GM18861 (cell line): ENCODE data around the gene TMEM181.
"Not testable (repeated sequence)": the region's sequence is repeated elsewhere in the genome, so short reads cannot be mapped to it uniquely, and the experiment has no call there.

Experiments used
- ATAC-seq: cut with Tn5 transposase; IDR thresholded peaks from one replicate; pipeline ENCODE4 v1.9.1; 2021; ENCODE audit not compliant: unreplicated experiment

The TMEM181 gene

DNA sequence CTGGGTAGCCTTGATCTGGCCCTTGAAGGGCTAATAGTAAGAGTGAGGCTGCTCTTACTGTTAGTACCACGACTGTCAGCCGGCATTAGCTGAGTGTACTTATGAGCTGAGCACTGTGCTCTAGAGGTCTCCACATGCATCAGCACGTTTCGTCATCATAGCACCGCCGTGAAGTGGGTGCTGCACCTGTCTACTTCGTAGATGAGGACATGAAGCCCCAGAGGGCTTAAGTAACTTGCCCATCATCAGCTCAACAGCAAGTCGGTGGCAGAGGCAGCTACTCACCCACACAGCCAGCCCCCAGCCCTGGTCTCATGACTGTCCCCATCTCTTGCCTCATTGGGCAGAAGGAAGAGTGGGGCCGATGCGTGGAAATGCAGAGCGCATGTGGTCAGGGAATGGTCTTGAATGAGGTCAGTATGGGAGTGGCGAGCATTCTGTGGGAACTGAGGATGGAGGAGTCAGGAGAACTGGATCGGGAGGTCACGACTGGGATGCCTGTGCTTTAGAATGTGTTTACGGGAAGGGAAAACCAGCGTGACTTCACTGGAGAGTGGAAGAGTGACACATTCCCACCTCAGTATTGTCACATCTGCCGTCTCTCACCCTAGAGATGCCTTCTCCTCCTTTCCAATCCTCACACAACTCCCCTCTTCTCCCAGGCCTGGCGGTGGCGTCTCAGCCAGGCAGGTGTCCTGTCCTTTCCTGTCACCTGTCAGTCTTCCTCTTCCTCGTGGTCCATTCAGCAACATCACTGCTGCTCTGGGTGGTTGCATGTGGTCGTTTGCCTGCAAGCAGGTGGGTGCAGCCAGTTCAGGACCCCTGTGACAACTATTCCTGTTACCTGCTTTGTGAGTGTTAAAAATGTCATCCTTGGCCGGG lies 95.9 kb downstream of the TMEM181 start:
- ATAC-seq: no peak

DNA sequence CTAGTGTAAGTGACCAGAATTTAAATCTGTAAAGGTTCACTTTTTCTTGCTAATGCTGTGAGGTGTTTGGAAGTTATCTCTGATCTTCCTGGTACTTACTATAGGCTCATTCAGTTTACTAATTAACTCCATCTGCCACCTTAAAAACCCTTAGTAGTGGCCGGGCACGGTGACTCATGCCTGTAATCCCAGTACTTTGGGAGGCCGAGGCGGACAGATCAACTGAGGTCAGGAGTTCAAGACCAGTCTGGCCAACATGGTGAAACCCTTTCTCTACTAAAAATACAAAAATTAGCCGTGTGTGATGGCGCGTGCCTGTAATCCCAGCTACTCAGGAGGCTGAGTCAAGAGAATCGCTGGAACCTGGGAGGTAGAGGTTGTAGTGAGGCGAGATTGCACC lies 97.1 kb downstream of the TMEM181 start:
- not testable (repeated sequence) for ATAC-seq

DNA sequence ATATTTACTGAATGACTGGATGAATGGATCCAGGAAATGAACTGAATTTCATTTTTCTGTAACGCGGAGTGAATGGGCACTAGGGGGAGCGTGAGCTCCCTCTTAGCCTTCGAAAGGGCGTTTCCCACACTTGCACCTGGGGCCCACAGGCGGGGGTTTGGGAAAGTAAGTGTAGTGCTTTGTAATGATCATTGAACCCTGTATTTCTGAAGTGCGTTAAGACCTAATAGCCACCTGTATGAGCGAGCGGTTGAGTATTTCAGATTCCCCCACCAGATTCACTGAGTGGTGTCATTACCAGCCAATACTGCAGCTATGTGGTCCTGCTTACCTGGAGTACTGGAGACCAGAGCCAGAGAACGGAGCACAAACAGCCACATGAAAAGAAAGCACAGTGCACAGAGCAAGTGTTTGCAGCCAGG lies 100.5 kb downstream of the TMEM181 start:
- no peak for ATAC-seq

DNA sequence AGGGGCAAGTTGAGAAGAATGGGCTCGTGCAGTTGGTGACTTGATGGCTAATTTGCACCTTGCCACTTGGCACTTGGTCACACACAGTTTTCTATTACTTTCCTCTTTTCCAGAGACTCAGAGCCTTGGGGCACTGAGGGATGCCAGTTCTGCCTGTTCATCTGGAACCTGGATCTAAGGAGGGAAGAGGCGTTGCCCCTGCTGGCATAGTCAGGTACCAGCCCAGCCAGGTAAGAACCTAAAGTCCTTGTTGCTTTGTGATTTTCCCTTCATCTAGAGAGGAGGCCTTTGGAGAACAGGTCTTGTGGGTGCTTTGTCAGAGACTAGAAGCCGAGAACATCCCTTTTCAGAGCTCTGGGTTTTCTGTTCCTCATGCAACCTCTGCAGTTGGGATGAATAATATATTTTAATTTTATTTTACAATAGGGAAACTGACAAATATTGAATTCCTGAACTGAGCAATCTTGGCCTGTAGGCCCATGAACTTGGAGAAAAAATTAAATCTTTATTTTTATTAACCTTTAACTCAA lies 101.3 kb downstream of the TMEM181 start:
- ATAC-seq: no peak

DNA sequence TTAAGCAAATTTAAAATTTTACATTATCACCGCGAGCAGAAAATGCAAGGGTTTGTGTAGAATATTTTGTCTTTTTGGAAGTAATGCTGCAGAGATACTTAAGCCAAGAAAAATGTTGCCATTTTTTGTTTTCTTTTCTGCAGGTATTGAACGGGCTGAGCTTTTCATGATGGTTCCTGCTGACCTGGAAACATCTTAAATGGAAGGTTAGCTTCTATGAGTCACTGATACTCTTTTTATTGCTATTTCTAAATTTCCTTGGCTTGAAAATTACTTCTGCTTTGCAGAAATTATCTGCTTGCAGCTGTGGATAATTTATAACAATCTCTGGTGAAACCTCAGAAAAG lies 102.7 kb downstream of the TMEM181 start:
- no peak for ATAC-seq

- no peak for ATAC-seq
Measured at GRCh38 chr6:158662954-158663624, 103.2 kb downstream of the TMEM181 start.

DNA sequence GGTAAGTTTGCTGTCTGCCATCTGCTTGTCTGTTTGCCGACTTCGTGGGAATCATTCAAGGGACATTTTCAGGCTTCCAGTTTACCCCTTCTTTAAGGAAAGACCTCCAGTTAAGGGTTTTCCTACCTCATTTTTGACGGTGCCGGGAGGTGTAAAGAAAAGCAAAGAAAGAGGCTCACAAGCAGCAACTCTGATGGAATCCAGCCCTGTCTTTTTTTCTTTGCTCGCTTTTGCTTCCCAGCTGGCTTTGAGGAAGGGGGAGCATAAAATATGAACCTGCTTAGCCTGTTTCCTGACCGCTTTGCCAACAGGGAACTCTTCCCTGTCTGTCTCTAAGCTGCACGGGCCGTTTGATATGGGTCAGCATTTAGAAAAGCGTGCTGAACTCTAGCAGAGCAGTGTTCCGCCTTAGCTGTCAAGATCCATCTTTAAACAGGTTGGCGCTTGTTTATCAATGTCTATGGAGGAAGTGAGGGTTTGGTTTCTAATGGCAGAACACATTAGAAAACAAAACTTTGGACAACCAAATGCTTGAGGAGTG lies 103.8 kb downstream of the TMEM181 start:
- no peak for ATAC-seq

- no peak for ATAC-seq
Measured at GRCh38 chr6:158665332-158665731, 105.4 kb downstream of the TMEM181 start.

DNA sequence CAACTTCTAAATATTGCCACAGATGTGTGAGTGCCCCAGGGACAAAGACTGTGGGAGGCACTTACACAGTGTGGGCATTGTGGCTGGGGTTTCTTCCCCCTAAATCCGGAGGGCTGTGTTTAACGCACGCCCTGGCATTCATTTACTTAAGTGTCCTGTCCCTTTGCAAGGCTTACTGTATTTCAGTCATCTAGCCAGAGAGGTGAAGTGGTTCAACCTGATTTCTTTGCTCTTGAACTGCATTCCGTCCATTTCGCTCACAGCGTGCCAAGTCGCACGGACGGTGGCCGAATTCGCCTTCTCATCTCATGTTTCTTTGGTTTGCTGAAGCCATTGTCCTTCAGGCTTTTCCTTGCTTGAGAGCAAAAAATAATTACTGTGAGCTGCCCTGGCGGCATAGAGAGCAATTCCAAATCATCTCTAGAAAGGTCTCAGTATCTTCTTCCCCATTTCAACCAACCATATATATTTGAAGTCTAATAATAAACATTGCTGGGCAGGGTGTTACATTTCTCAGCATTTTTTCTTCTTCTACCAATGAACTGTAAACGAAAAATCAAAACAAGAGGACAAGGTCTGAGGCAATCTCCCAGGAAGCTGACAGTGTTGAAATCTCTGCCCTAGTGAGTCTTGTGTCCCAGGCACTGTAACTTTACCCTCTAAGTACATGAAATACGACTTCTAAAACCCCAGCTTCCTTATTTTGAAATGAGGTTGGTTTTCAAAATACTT lies 106.9 kb downstream of the TMEM181 start:
- ATAC-seq: no peak

- ATAC-seq: no peak
Measured at GRCh38 chr6:158667360-158667981, 107.6 kb downstream of the TMEM181 start.

GRCh38 chr6:158668707-158669103 lies 108.8 kb downstream of the TMEM181 start:
- no peak for ATAC-seq

- ATAC-seq: no peak
Measured at GRCh38 chr6:158669145-158670035, 109.5 kb downstream of the TMEM181 start.

- ATAC-seq: not testable (repeated sequence)
Measured at GRCh38 chr6:158672119-158672518, 112.2 kb downstream of the TMEM181 start.

DNA sequence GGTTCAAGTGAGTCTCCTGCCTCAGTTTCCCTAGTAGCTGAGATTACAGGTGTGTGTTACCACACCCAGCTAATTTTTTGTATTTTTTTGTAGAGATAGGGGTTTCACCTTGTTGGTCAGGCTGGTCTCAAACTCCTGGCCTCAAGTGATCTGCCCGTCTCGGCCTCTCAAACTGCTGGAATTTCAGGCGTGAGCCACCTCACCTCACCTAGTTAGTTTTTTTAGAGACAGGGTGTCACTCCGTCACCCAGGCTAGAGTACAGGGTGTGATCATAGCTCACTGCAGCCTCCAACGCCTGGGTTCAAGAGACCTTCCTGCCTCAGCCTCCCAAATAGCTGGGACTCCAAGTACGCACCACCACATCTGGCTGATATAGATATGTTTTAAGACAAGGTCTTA lies 112.8 kb downstream of the TMEM181 start:
- no peak for ATAC-seq

DNA sequence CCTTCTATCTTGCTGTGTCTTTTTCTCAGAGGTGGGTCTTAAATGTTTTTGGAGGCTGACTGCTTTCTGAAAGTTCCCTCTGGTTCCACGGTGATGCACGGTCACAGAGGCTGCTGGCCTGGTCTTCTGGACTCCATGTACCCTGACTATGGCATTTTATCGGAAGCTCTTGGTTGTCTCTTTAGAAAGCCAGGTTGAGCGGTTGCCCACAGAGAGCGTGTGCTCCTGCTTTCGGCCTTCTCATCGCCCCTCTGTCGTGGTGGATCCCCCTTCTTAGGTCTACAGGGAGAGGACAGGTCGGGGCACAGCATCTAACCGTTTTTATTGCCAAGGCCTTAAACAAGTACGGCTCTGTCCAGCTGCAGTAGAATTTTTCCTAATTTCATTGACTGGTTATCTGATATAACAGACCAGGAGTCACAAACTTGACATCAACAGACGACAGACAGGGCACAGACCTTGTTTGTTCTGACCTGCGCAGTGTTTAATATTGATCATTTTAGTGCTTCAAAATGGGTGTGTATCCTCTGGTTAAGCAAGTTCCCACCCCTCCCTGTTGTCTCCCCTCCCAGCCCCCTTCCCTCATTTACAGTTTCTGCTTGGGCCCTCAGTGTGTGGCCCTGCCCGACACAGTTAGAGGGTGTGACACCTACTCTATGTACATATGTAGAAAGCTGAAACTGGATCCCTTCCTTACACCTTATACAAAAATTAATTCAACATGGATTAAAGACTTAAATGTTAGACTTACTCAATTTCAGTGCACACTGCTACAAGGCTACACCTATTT lies 114.6 kb downstream of the TMEM181 start:
- no peak for ATAC-seq

DNA sequence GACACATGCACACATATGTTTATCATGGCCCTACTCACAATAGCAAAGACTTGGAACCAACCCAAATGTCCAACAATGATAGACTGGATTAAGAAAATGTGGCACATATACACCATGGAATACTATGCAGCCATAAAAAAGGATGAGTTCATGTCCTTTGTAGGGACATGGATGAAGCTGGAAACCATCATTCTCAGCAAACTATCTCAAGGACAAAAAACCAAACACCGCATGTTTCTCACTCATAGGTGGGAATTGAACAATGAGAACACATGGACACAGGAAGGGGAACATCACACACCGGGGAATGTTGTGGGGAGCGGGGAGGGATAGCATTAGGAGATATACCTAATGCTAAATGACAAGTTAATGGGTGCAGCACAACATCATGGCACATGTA lies 117.2 kb downstream of the TMEM181 start:
- not testable (repeated sequence) for ATAC-seq

- no peak for ATAC-seq
Measured at GRCh38 chr6:158677906-158678578, 118.2 kb downstream of the TMEM181 start.

DNA sequence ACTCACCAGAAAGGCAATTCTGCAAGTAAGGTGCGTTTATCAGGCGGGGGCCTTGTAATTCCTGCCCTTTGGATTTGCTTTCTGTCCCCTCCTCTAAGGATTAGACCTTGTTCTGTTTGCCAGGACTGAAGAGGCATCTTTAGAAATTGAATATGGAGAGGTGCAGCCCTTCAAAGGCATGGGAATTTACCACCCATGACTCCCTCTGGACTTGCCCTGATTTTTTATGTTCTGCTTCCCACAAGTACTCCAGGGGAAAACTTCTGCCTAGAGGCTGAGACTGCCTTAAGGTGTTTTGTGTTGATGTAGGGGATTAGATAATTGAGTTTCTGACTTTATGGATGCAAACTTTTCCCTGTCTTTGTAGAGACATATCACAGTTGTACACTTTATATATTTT lies 120.1 kb downstream of the TMEM181 start:
- ATAC-seq: no peak
